ENCODE results near the gene PLCB1.

GRCh38 chr20:8898823-8899222 lies 766.8 kb downstream of the PLCB1 start:
- TF ChIP-seq CTCF (IDR thresholded peaks at IDR 0.05; ENCODE audit: insufficient read depth, low read depth, low read length): no peak
- TF ChIP-seq EZH2 (IDR thresholded peaks at IDR 0.05; ENCODE audit: insufficient read depth, low read length): no peak

Measured in astrocyte (in vitro differentiated cells and primary cell).